Dermis blood vessel endothelial cell (primary cell): Measurements from ENCODE around the gene HS6ST2. TPM values are rescaled to one million over a fixed set of nuclear protein-coding genes. Genes with fewer than 3 reads are reported as not detected.
A peak's percentile ranks its signal among the peaks of the same experiment; 100 is the strongest.
"Not testable (repeated sequence)": the region's sequence is repeated elsewhere in the genome, so short reads cannot be mapped to it uniquely, and the experiment has no call there.

Experiments used
- DNase-seq: peaks from one replicate; pipeline ENCODE4 v3.0.0; 2010
- total RNA-seq: library from RNA; depleted of rRNA; stranded (reverse); fragments of >200 nt; gene quantifications from 2 replicates; pipeline ENCODE4 v1.2.3, GENCODE V29; 2014

HS6ST2 gene
- total RNA-seq, 1 donor from 2014 or later: under 0.01 TPM

- no peak for DNase-seq
Observed at GRCh38 chrX:132940727-132941327, 17.6 kb downstream of the HS6ST2 start.

GRCh38 chrX:132933170-132933569, 25.3 kb downstream of the HS6ST2 start:
- no peak for DNase-seq

GRCh38 chrX:132924426-132924825, 34.0 kb downstream of the HS6ST2 start:
- DNase-seq: no peak

- no peak for DNase-seq
Observed at GRCh38 chrX:132918523-132918922, 39.9 kb downstream of the HS6ST2 start.

- no peak for DNase-seq
Observed at GRCh38 chrX:132916349-132916748, 42.1 kb downstream of the HS6ST2 start.

GRCh38 chrX:132909643-132910042, 48.8 kb downstream of the HS6ST2 start:
- no peak for DNase-seq

GRCh38 chrX:132908891-132909290, 49.5 kb downstream of the HS6ST2 start:
- DNase-seq: no peak

- no peak for DNase-seq
Observed at GRCh38 chrX:132900633-132901293, 57.7 kb downstream of the HS6ST2 start.

- DNase-seq: no peak
Observed at GRCh38 chrX:132887569-132887968, 70.9 kb downstream of the HS6ST2 start.

- DNase-seq: no peak
Observed at GRCh38 chrX:132883358-132883915, 75.0 kb downstream of the HS6ST2 start.

GRCh38 chrX:132880753-132881152, 77.7 kb downstream of the HS6ST2 start:
- not testable (repeated sequence) for DNase-seq

GRCh38 chrX:132877954-132878536, 80.4 kb downstream of the HS6ST2 start:
- no peak for DNase-seq

- no peak for DNase-seq
Observed at GRCh38 chrX:132876523-132877338, 81.7 kb downstream of the HS6ST2 start.

- no peak for DNase-seq
Observed at GRCh38 chrX:132875650-132876522, 82.5 kb downstream of the HS6ST2 start.

- no peak for DNase-seq
Observed at GRCh38 chrX:132862562-132862961, 95.9 kb downstream of the HS6ST2 start.

- DNase-seq: no peak
Observed at GRCh38 chrX:132861076-132861475, 97.4 kb downstream of the HS6ST2 start.

- DNase-seq: no peak
Observed at GRCh38 chrX:132860200-132860599, 98.2 kb downstream of the HS6ST2 start.

GRCh38 chrX:132858018-132858417, 100.4 kb downstream of the HS6ST2 start:
- DNase-seq: peak; percentile 44

GRCh38 chrX:132855780-132856341, 102.6 kb downstream of the HS6ST2 start:
- DNase-seq: no peak

GRCh38 chrX:132853040-132853439, 105.4 kb downstream of the HS6ST2 start:
- DNase-seq: no peak

GRCh38 chrX:132848296-132848970, 110.0 kb downstream of the HS6ST2 start:
- no peak for DNase-seq
